Measurements from ENCODE around the gene TSHZ1.

The TSHZ1 gene

DNA sequence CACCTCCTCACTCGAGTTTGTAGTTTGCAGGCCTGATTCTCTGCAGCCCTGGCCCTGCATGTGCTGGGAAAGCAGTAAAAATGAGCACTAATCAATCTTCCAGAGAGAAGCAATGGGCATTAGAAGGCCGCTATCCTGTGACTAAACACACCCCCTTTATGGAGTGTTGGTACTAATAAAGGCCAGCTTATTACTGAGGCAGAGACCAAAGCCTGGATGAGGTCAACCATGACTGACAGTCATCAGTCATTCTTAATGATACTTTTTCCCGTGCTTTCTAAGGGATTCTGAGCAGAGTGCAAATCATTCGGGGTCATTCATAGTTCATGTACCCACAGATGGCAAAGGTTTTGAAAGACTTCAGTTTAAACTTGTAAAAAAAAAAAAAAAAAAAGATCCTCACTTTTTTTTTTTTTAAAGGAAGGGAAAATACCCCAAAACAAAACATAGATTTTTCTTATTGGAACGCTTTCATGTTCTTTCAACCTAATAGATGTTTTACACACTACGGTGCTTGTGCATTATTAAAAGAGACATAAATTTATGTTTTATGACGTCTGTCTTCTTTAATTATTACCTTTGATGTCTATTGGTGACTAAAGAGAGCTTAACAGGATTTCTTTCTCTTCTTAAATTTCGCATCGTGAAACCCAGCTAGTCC is 13.2 kb downstream of the TSHZ1 start:
- H3K4me3 ChIP-seq (ENCODE audit: low read depth, low read length), result no peak overlapping the region
- DNase-seq (ENCODE audit: low read depth), result peak; percentile 26
- TF ChIP-seq POLR2A (IDR thresholded peaks at IDR 0.05; ENCODE audit: extremely low read depth, insufficient read length) (no peak), MYC (IDR thresholded peaks at IDR 0.05; ENCODE audit: low read depth, low read length) (no peak)
- TF ChIP-seq, protein P1, sequence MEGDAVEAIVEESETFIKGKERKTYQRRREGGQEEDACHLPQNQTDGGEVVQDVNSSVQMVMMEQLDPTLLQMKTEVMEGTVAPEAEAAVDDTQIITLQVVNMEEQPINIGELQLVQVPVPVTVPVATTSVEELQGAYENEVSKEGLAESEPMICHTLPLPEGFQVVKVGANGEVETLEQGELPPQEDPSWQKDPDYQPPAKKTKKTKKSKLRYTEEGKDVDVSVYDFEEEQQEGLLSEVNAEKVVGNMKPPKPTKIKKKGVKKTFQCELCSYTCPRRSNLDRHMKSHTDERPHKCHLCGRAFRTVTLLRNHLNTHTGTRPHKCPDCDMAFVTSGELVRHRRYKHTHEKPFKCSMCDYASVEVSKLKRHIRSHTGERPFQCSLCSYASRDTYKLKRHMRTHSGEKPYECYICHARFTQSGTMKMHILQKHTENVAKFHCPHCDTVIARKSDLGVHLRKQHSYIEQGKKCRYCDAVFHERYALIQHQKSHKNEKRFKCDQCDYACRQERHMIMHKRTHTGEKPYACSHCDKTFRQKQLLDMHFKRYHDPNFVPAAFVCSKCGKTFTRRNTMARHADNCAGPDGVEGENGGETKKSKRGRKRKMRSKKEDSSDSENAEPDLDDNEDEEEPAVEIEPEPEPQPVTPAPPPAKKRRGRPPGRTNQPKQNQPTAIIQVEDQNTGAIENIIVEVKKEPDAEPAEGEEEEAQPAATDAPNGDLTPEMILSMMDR (IDR thresholded peaks at IDR 0.05; ENCODE audit: low read depth, low read length), result no peak
- TF ChIP-seq, protein P2, sequence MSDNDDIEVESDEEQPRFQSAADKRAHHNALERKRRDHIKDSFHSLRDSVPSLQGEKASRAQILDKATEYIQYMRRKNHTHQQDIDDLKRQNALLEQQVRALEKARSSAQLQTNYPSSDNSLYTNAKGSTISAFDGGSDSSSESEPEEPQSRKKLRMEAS (IDR thresholded peaks at IDR 0.05; ENCODE audit: low read depth, low read length), result no peak

DNA sequence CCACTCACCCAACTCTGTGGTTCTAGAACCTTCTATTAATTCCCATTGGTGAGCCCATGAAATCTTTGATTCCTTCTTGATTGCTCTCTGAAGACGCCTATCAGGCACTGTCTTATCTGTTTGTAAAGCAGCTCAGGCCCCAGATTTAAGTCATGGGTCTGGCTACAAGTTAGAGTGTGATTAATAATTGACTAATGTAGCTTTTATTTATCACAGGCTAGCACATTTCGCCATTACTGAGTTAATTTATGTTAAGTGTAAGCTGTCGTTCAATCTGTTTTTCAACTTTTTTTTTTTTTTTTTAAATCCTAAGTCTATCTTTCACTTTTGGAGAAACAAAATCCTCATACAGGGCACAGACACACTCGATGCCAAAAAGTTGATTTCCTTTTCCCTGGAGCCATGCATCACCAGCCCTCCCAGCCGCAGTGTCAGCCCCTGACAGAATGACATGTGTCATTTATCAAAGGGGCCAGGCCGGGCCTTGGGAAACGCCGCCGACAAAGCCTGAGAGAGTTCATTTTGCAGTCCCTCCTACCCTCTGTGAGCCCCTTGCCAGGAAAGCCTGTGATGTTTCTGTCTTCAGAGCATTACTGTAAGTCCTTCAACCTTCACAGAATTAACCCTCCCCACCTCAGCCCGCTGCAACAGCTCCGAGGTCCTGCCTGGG is 15.8 kb downstream of the TSHZ1 start:
- no peak for DNase-seq (ENCODE audit: low read depth)
- no peak overlapping the region for H3K4me3 ChIP-seq (ENCODE audit: low read depth, low read length)

DNA sequence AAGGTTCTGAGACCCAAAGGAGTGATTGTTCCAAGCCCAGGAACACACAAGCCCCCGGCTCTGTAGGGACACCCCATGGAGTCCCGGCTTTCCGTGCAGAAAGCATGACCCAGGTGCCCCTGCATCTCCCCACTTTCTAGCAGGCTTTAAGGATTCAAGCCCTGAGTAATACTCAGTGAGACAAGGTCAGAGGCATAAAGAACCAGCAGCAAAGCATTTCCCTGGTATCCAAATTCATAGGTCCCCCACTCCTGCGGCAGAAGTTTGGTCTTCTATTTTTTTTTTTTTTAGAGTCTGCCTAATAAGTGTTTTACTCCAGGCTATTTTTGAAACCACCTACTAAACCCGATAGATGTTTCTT is 16.3 kb downstream of the TSHZ1 start:
- TF ChIP-seq POLR2A (IDR thresholded peaks at IDR 0.05; ENCODE audit: extremely low read depth, insufficient read length) (no peak), MYC (IDR thresholded peaks at IDR 0.05; ENCODE audit: low read depth, low read length) (no peak)
- TF ChIP-seq, protein P1 (IDR thresholded peaks at IDR 0.05; ENCODE audit: low read depth, low read length), result no peak
- TF ChIP-seq, protein P2 (IDR thresholded peaks at IDR 0.05; ENCODE audit: low read depth, low read length), result no peak
- DNase-seq (ENCODE audit: low read depth), result no peak
- no peak overlapping the region for H3K4me3 ChIP-seq (ENCODE audit: low read depth, low read length)

More for the DNA sequence above, 15.8 kb downstream of the TSHZ1 start:
- TF ChIP-seq, protein P2 (IDR thresholded peaks at IDR 0.05; ENCODE audit: low read depth, low read length), result no peak

DNA sequence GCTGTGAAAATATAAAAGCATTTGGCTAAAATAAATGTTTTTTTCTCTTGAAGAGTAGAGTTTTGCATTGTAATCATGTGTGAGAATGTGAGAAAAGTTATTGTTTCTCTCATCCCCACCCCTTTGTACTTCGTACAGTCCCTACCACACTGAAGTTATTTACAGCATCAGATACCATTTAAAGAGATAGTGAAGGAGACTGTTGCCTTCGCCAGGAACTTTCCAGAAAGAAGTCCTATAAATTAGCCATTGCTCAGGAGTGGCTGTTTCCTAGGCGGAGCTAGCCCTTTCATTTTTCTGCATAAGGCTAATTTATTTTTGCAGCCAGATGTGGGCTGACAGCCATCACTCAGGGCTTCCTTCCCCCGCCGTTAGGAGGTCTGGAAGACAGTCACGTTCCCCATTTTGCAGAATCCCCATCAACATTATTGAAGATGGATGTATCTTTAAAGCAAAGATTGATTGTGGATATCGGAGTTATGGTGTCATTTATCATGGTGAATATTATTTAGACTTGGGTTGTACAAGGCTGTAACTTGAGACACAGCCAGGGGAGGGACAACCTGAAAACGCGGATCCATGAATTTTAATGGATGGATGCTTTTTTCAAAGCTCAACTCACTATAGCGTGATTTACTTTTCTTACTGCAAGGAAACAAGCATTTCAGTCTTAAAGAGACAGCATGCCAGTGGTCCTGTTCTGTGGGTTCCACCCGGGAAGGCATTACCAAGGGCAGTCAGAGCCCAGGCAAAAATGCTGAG is 17.1 kb downstream of the TSHZ1 start:
- H3K4me3 ChIP-seq (ENCODE audit: low read depth, low read length), result no peak overlapping the region
- TF ChIP-seq, protein P1 (IDR thresholded peaks at IDR 0.05; ENCODE audit: low read depth, low read length), result no peak
- TF ChIP-seq, protein P2 (IDR thresholded peaks at IDR 0.05; ENCODE audit: low read depth, low read length), result no peak
- no peak for TF ChIP-seq POLR2A (IDR thresholded peaks at IDR 0.05; ENCODE audit: extremely low read depth, insufficient read length)
- TF ChIP-seq MYC (IDR thresholded peaks at IDR 0.05; ENCODE audit: low read depth, low read length), result no peak
- no peak for DNase-seq (ENCODE audit: low read depth)

DNA sequence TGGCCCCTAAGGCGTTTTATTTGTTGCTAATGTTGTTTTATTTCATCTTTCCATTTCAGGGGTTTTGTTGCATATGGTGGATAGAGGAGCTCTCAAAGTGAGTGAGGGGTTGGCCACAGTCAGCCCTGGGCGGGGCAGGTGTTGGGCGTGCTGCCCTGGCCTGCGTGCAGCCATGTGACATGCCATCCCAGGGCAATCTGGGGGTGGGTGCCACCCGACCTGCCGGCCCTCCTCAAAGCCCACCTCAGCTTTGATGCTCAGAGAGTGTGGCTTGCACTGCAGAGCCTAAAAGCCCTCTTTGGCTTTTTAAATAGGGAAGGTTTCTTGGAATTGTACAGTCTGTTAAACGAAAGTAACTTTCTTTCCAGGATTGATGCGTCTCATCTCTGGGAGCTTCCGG is 18.4 kb downstream of the TSHZ1 start:
- DNase-seq (ENCODE audit: low read depth), result no peak
- TF ChIP-seq, protein P2 (IDR thresholded peaks at IDR 0.05; ENCODE audit: low read depth, low read length), result no peak
- no peak for TF ChIP-seq MYC (IDR thresholded peaks at IDR 0.05; ENCODE audit: low read depth, low read length)
- TF ChIP-seq, protein P1 (IDR thresholded peaks at IDR 0.05; ENCODE audit: low read depth, low read length), result no peak
- TF ChIP-seq POLR2A (IDR thresholded peaks at IDR 0.05; ENCODE audit: extremely low read depth, insufficient read length), result no peak
- no peak overlapping the region for H3K4me3 ChIP-seq (ENCODE audit: low read depth, low read length)

DNA sequence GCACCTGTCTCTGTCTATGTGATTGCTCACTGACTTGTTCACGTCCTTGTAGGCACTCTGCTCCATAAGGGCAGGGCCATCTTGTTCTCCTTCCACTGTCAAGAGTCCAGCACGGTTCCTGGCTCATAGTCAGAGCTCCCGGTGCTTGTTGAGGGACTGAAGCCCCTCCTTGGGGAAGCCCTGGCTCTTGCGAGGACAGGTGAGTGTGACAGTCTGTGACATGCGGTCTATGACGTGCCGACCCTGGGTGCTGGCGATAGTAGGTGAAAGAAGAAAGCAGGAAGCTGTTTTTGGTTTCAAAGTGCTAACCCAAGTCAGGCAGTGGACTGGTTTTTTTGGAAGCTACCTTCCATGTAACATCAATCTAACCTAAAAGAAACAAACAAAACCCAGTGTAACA is 18.8 kb downstream of the TSHZ1 start:
- DNase-seq (ENCODE audit: low read depth), result no peak
- H3K4me3 ChIP-seq (ENCODE audit: low read depth, low read length), result no peak overlapping the region
- TF ChIP-seq, protein P2 (IDR thresholded peaks at IDR 0.05; ENCODE audit: low read depth, low read length), result no peak
- TF ChIP-seq MYC (IDR thresholded peaks at IDR 0.05; ENCODE audit: low read depth, low read length) (no peak), POLR2A (IDR thresholded peaks at IDR 0.05; ENCODE audit: extremely low read depth, insufficient read length) (no peak)
- TF ChIP-seq, protein P1 (IDR thresholded peaks at IDR 0.05; ENCODE audit: low read depth, low read length), result no peak
